ENCODE measurements around the gene DAPL1. TPM values are rescaled to one million over a fixed set of nuclear protein-coding genes. Genes with fewer than 3 reads are reported as not detected.

Gene DAPL1
- polyA plus RNA-seq, 1 donor from 2014 or later = 4.2 TPM

GRCh38 chr2:158782136-158782535 is 13.0 kb upstream of the DAPL1 start:
- H3K4me3 ChIP-seq (ENCODE audit: low read length) = no peak overlapping the region
- H3K27me3 ChIP-seq (ENCODE audit: insufficient read depth, low read depth, low read length) = no peaks in the 10 kb centered on the region
- no peak overlapping the region for H3K27ac ChIP-seq (ENCODE audit: low read length)
- H3K9me2 ChIP-seq (ENCODE audit: insufficient read depth, low read length) = no peaks in the 10 kb centered on the region
- H3K4me2 ChIP-seq (ENCODE audit: low read length) = no peak overlapping the region
- no peak overlapping the region for H3K9ac ChIP-seq (ENCODE audit: low read length)
- no peaks in the 10 kb centered on the region for H4K20me1 ChIP-seq (ENCODE audit: insufficient read depth)
- H3K9me3 ChIP-seq (ENCODE audit: low read length) = peaks cover 4% of the 10 kb centered on the region
- no peak for TF ChIP-seq EP300 (conservative IDR thresholded peaks at IDR 0.05; ENCODE audit: poor library complexity, severe bottlenecking)
- no peak for TF ChIP-seq POLR2AphosphoS5 (IDR thresholded peaks at IDR 0.05)
- TF ChIP-seq EZH2 (IDR thresholded peaks at IDR 0.05; ENCODE audit: borderline replicate concordance, insufficient read depth, low read length, poor library complexity, severe bottlenecking) = no peak
- TF ChIP-seq, protein P1, sequence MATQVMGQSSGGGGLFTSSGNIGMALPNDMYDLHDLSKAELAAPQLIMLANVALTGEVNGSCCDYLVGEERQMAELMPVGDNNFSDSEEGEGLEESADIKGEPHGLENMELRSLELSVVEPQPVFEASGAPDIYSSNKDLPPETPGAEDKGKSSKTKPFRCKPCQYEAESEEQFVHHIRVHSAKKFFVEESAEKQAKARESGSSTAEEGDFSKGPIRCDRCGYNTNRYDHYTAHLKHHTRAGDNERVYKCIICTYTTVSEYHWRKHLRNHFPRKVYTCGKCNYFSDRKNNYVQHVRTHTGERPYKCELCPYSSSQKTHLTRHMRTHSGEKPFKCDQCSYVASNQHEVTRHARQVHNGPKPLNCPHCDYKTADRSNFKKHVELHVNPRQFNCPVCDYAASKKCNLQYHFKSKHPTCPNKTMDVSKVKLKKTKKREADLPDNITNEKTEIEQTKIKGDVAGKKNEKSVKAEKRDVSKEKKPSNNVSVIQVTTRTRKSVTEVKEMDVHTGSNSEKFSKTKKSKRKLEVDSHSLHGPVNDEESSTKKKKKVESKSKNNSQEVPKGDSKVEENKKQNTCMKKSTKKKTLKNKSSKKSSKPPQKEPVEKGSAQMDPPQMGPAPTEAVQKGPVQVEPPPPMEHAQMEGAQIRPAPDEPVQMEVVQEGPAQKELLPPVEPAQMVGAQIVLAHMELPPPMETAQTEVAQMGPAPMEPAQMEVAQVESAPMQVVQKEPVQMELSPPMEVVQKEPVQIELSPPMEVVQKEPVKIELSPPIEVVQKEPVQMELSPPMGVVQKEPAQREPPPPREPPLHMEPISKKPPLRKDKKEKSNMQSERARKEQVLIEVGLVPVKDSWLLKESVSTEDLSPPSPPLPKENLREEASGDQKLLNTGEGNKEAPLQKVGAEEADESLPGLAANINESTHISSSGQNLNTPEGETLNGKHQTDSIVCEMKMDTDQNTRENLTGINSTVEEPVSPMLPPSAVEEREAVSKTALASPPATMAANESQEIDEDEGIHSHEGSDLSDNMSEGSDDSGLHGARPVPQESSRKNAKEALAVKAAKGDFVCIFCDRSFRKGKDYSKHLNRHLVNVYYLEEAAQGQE (IDR thresholded peaks at IDR 0.05; ENCODE audit: borderline replicate concordance) = no peak
- TF ChIP-seq, protein P2, sequence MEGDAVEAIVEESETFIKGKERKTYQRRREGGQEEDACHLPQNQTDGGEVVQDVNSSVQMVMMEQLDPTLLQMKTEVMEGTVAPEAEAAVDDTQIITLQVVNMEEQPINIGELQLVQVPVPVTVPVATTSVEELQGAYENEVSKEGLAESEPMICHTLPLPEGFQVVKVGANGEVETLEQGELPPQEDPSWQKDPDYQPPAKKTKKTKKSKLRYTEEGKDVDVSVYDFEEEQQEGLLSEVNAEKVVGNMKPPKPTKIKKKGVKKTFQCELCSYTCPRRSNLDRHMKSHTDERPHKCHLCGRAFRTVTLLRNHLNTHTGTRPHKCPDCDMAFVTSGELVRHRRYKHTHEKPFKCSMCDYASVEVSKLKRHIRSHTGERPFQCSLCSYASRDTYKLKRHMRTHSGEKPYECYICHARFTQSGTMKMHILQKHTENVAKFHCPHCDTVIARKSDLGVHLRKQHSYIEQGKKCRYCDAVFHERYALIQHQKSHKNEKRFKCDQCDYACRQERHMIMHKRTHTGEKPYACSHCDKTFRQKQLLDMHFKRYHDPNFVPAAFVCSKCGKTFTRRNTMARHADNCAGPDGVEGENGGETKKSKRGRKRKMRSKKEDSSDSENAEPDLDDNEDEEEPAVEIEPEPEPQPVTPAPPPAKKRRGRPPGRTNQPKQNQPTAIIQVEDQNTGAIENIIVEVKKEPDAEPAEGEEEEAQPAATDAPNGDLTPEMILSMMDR (IDR thresholded peaks at IDR 0.05; ENCODE audit: poor library complexity, severe bottlenecking) = no peak
- TF ChIP-seq SMC3 (conservative IDR thresholded peaks at IDR 0.05; ENCODE audit: poor library complexity) = no peak
- TF ChIP-seq RAD21 (conservative IDR thresholded peaks at IDR 0.05) = no peak
- TF ChIP-seq TAF1 (IDR thresholded peaks at IDR 0.05; ENCODE audit: low read depth) = no peak
- no peak for TF ChIP-seq MXI1 (conservative IDR thresholded peaks at IDR 0.05; ENCODE audit: poor library complexity, severe bottlenecking)
- no peaks in the 10 kb centered on the region for H3K79me2 ChIP-seq (replicated peaks; ENCODE audit: insufficient read depth, low read length)
- no peaks in the 10 kb centered on the region for H3F3A ChIP-seq (ENCODE audit: insufficient read depth, low read length, poor library complexity, severe bottlenecking)
- no peak overlapping the region for H2AFZ ChIP-seq (ENCODE audit: low read depth, low read length)
- no peaks in the 10 kb centered on the region for H3K36me3 ChIP-seq (ENCODE audit: insufficient read depth, low read length)

DNA sequence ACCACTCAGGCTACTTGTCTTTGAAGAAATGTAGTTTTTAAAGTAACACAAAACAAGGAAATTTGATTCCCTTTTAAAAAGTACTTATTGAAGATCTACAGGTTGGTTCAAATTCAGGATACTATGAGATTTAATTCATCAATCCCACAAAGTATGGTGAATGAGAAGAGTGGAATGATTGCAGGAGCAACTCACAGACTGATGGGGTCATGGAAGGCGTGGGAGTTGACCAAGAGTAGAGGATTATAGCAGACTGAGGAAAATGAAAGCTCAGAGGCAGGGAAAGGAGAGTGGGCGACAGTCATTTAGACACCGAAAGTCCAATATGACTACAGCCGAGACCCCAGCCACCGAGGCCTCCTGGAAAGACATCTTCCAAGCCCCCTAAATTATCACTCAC is 12.5 kb upstream of the DAPL1 start:
- no peak for TF ChIP-seq TAF1 (IDR thresholded peaks at IDR 0.05; ENCODE audit: low read depth)
- TF ChIP-seq EP300 (conservative IDR thresholded peaks at IDR 0.05; ENCODE audit: poor library complexity, severe bottlenecking) = no peak
- TF ChIP-seq RAD21 (conservative IDR thresholded peaks at IDR 0.05) = no peak
- TF ChIP-seq EZH2 (IDR thresholded peaks at IDR 0.05; ENCODE audit: borderline replicate concordance, insufficient read depth, low read length, poor library complexity, severe bottlenecking) = no peak
- TF ChIP-seq, protein P2 (IDR thresholded peaks at IDR 0.05; ENCODE audit: poor library complexity, severe bottlenecking) = no peak
- no peak for TF ChIP-seq SMC3 (conservative IDR thresholded peaks at IDR 0.05; ENCODE audit: poor library complexity)
- TF ChIP-seq POLR2AphosphoS5 (IDR thresholded peaks at IDR 0.05) = no peak
- TF ChIP-seq MXI1 (conservative IDR thresholded peaks at IDR 0.05; ENCODE audit: poor library complexity, severe bottlenecking) = no peak
- TF ChIP-seq, protein P1 (IDR thresholded peaks at IDR 0.05; ENCODE audit: borderline replicate concordance) = no peak
- H3K4me2 ChIP-seq (ENCODE audit: low read length) = no peak overlapping the region
- no peak overlapping the region for H3K9ac ChIP-seq (ENCODE audit: low read length)
- H3K79me2 ChIP-seq (replicated peaks; ENCODE audit: insufficient read depth, low read length) = no peaks in the 10 kb centered on the region
- no peaks in the 10 kb centered on the region for H3K9me2 ChIP-seq (ENCODE audit: insufficient read depth, low read length)
- H3K36me3 ChIP-seq (ENCODE audit: insufficient read depth, low read length) = no peaks in the 10 kb centered on the region
- no peaks in the 10 kb centered on the region for H3K27me3 ChIP-seq (ENCODE audit: insufficient read depth, low read depth, low read length)
- H4K20me1 ChIP-seq (ENCODE audit: insufficient read depth) = no peaks in the 10 kb centered on the region
- H2AFZ ChIP-seq (ENCODE audit: low read depth, low read length) = no peak overlapping the region
- no peak overlapping the region for H3K27ac ChIP-seq (ENCODE audit: low read length)
- no peak overlapping the region for H3K4me3 ChIP-seq (ENCODE audit: low read length)
- no peaks in the 10 kb centered on the region for H3F3A ChIP-seq (ENCODE audit: insufficient read depth, low read length, poor library complexity, severe bottlenecking)
- peaks cover 4% of the 10 kb centered on the region for H3K9me3 ChIP-seq (ENCODE audit: low read length)
